Astrocyte (in vitro differentiated cells and primary cell): Measurements from ENCODE around the gene MDM2. TPM values are rescaled to one million over a fixed set of nuclear protein-coding genes. Genes with fewer than 3 reads are reported as not detected.
"Not testable (repeated sequence)": the region's sequence is repeated elsewhere in the genome, so short reads cannot be mapped to it uniquely, and the experiment has no call there.

ENCODE experiments used
- DNase-seq: peaks from one replicate; pipeline ENCODE4 v3.0.0-alpha.2; 2010; ENCODE audit warnings: low read depth
- FAIRE-seq: peaks from 2 replicates; lab custom pipeline; 2011; peaks lifted over from hg19 to GRCh38; lab: Jason Lieb, UNC
- H2AFZ ChIP-seq: 2 replicates; pipeline ENCODE4 v1.6.0; 2012; ENCODE audit warnings: low read depth, low read length, inconsistent platforms
- H3K27ac ChIP-seq: 2 replicates; pipeline ENCODE4 v1.5.1; 2011; ENCODE audit warnings: low read depth, low read length, inconsistent platforms
- H3K27me3 ChIP-seq: 2 replicates; pipeline ENCODE4 v1.6.0; 2011; ENCODE audit warnings: low read length, inconsistent platforms; ENCODE audit not compliant: insufficient read depth
- H3K36me3 ChIP-seq: 2 replicates; pipeline ENCODE4 v1.5.1; 2011; ENCODE audit warnings: low read length, inconsistent platforms; ENCODE audit not compliant: insufficient read depth
- H3K4me1 ChIP-seq: 2 replicates; pipeline ENCODE4 v1.5.1; 2011; ENCODE audit warnings: low read length, inconsistent platforms; ENCODE audit not compliant: insufficient read depth
- H3K4me2 ChIP-seq: 2 replicates; pipeline ENCODE4 v1.6.0; 2012; ENCODE audit warnings: low read length, inconsistent platforms
- H3K4me3 ChIP-seq: 2 replicates; pipeline ENCODE4 v1.5.1; 2011; ENCODE audit warnings: low read depth, mild to moderate bottlenecking, low read length, inconsistent platforms; ENCODE audit not compliant: insufficient read depth
- H3K79me2 ChIP-seq: 2 replicates; pipeline ENCODE4 v1.6.0; 2012; ENCODE audit warnings: mild to moderate bottlenecking, low read length, inconsistent platforms; ENCODE audit not compliant: insufficient read depth
- H3K9ac ChIP-seq: 2 replicates; pipeline ENCODE4 v1.6.0; 2012; ENCODE audit warnings: mild to moderate bottlenecking, low read length, inconsistent platforms
- H3K9me3 ChIP-seq: 2 replicates; pipeline ENCODE4 v1.5.1; 2012; ENCODE audit warnings: low read depth, mild to moderate bottlenecking, low read length, inconsistent platforms; ENCODE audit not compliant: insufficient read depth
- H4K20me1 ChIP-seq: 2 replicates; pipeline ENCODE4 v1.6.0; 2012; ENCODE audit warnings: low read length, inconsistent platforms; ENCODE audit not compliant: insufficient read depth
- H3K27ac Mint-ChIP-seq: one replicate; pipeline ENCODE4 v1.8.0; 2021; ENCODE audit warnings: mild to moderate bottlenecking, mixed read lengths; ENCODE audit not compliant: unreplicated experiment
- H3K27me3 Mint-ChIP-seq: one replicate; pipeline ENCODE4 v1.8.0; 2021; ENCODE audit warnings: low read depth, mixed read lengths; ENCODE audit not compliant: unreplicated experiment
- H3K36me3 Mint-ChIP-seq: one replicate; pipeline ENCODE4 v1.8.0; 2021; ENCODE audit warnings: low read depth, mixed read lengths; ENCODE audit not compliant: unreplicated experiment
- H3K4me1 Mint-ChIP-seq: one replicate; pipeline ENCODE4 v1.8.0; 2021; ENCODE audit warnings: low read depth, mixed read lengths; ENCODE audit not compliant: unreplicated experiment
- H3K4me3 Mint-ChIP-seq: one replicate; pipeline ENCODE4 v1.8.0; 2021; ENCODE audit warnings: mild to moderate bottlenecking, moderate library complexity, mixed read lengths; ENCODE audit not compliant: unreplicated experiment
- H3K9me3 Mint-ChIP-seq: one replicate; pipeline ENCODE4 v1.8.0; 2021; ENCODE audit warnings: mild to moderate bottlenecking, mixed read lengths; ENCODE audit not compliant: unreplicated experiment
- CTCF ChIP-seq: IDR thresholded peaks from 2 replicates; pipeline ENCODE4 v1.5.1; 2011; ENCODE audit warnings: low read depth, mild to moderate bottlenecking, inconsistent platforms, low read length, moderate library complexity; ENCODE audit not compliant: insufficient read depth
- EZH2 ChIP-seq: IDR thresholded peaks from 2 replicates; pipeline ENCODE4 v1.6.1; 2012; ENCODE audit warnings: mild to moderate bottlenecking, low read length, inconsistent platforms; ENCODE audit not compliant: insufficient read depth
- total RNA-seq: library from RNA; stranded (reverse); gene quantifications from 2 replicates; pipeline ENCODE4 v1.2.1, GENCODE V29; 2021

MDM2 gene
- total RNA-seq, 1 donor from 2014 or later: 828 TPM

GRCh38 chr12:68808388-68809189 lies 612 bp downstream of the MDM2 start:
- Mint-ChIP-seq H3K36me3 (peaks cover 23% of the 10 kb centered on the region), H3K27ac (peak overlapping the region; percentile 95), H3K27me3 (no peaks in the 10 kb centered on the region), H3K4me3 (peak overlapping the region; percentile 91), H3K9me3 (no peaks in the 10 kb centered on the region), H3K4me1 (peaks cover 13% of the 10 kb centered on the region)
- Histone ChIP-seq H3K4me1 (peaks cover 8% of the 10 kb centered on the region), H3K79me2 (peaks cover 54% of the 10 kb centered on the region), H3K4me2 (peak overlapping the region; percentile 95), H3K36me3 (peaks cover 21% of the 10 kb centered on the region), H3K27me3 (no peaks in the 10 kb centered on the region), H3K4me3 (peak overlapping the region; percentile 98), H2AFZ (peak overlapping the region; percentile 85), H3K9ac (peak overlapping the region; percentile 100), H3K9me3 (no peaks in the 10 kb centered on the region), H3K27ac (peak overlapping the region; percentile 99), H4K20me1 (peaks cover 34% of the 10 kb centered on the region)
- TF ChIP-seq CTCF (no peak), EZH2 (no peak)
- no peak for FAIRE-seq
- peak; percentile 92 for DNase-seq

- peaks cover 63% of the 10 kb centered on the region for H3K79me2 ChIP-seq
Measured at GRCh38 chr12:68809190-68810026, 1.4 kb downstream of the MDM2 start.

GRCh38 chr12:68810027-68810389 lies 2.0 kb downstream of the MDM2 start:
- Mint-ChIP-seq H3K4me3 (peak overlapping the region; percentile 91), H3K4me1 (peaks cover 17% of the 10 kb centered on the region), H3K36me3 (peaks cover 29% of the 10 kb centered on the region), H3K27ac (peak overlapping the region; percentile 95)
- not testable (repeated sequence) for H3K27ac ChIP-seq, H3K27me3 ChIP-seq, H3K9ac ChIP-seq, H3K4me1 ChIP-seq, H2AFZ ChIP-seq, H3K9me3 Mint-ChIP-seq, FAIRE-seq, H3K9me3 ChIP-seq, DNase-seq, H3K27me3 Mint-ChIP-seq
- Histone ChIP-seq H3K4me3 (peak overlapping the region; percentile 98), H3K4me2 (peak overlapping the region; percentile 95), H3K36me3 (peaks cover 34% of the 10 kb centered on the region), H4K20me1 (peaks cover 49% of the 10 kb centered on the region), H3K79me2 (peaks cover 69% of the 10 kb centered on the region)

More at GRCh38 chr12:68809190-68810026, 1.4 kb downstream of the MDM2 start:
- Histone ChIP-seq H3K9ac (peak overlapping the region; percentile 100), H3K27me3 (no peaks in the 10 kb centered on the region), H3K9me3 (no peaks in the 10 kb centered on the region), H3K4me2 (peak overlapping the region; percentile 95), H3K27ac (peak overlapping the region; percentile 99), H3K36me3 (peaks cover 28% of the 10 kb centered on the region), H3K4me1 (peaks cover 8% of the 10 kb centered on the region), H4K20me1 (peaks cover 43% of the 10 kb centered on the region), H2AFZ (no peak overlapping the region), H3K4me3 (peak overlapping the region; percentile 98)
- Mint-ChIP-seq H3K4me1 (peaks cover 13% of the 10 kb centered on the region), H3K27ac (peak overlapping the region; percentile 95), H3K27me3 (no peaks in the 10 kb centered on the region), H3K4me3 (peak overlapping the region; percentile 91), H3K36me3 (peaks cover 23% of the 10 kb centered on the region), H3K9me3 (no peaks in the 10 kb centered on the region)
- TF ChIP-seq CTCF: no peak
- TF ChIP-seq EZH2: no peak
- FAIRE-seq (no peak), DNase-seq (no peak)

- not testable (repeated sequence) for H3K27ac Mint-ChIP-seq, H2AFZ ChIP-seq, H3K4me1 ChIP-seq, H3K27ac ChIP-seq, FAIRE-seq, H3K27me3 Mint-ChIP-seq, H3K27me3 ChIP-seq, DNase-seq, H3K9me3 Mint-ChIP-seq, H3K9ac ChIP-seq, H3K9me3 ChIP-seq
- Mint-ChIP-seq H3K4me1 (peaks cover 10% of the 10 kb centered on the region), H3K36me3 (peaks cover 31% of the 10 kb centered on the region), H3K4me3 (peak overlapping the region; percentile 91)
- peaks cover 84% of the 10 kb centered on the region for H3K79me2 ChIP-seq
- H3K4me2 ChIP-seq: peak overlapping the region; percentile 71
- peaks cover 45% of the 10 kb centered on the region for H3K36me3 ChIP-seq
- H3K4me3 ChIP-seq: peak overlapping the region; percentile 38
- H4K20me1 ChIP-seq: peaks cover 64% of the 10 kb centered on the region
Measured at GRCh38 chr12:68811573-68811972, 3.6 kb downstream of the MDM2 start.
